Activated CD4-positive, alpha-beta T cell treated with anti-CD3 and anti-CD28 coated beads for 36 hours (primary cell): Measurements from ENCODE around the gene NCKAP5. TPM values are rescaled to one million over a fixed set of nuclear protein-coding genes. Genes with fewer than 3 reads are reported as not detected.

Experiments
- ATAC-seq: fragments of 200-7000 bp; cut with Tn5 transposase; one replicate; pipeline ENCODE4 v1.10.0; 2021; ENCODE audit warnings: mild to moderate bottlenecking, moderate library complexity
- CTCF ChIA-PET: fragments of 350-600 bp; sonication (Branson Sonifier 250); formaldehyde crosslinking; loops from one replicate; lab custom pipeline; 2021; ENCODE audit warnings: antibody characterized with exemption; lab: Charles Lee
- POLR2A ChIA-PET: fragments of 350-600 bp; sonication (Branson Sonifier 250); formaldehyde crosslinking; loops from one replicate; lab custom pipeline; 2021; ENCODE audit warnings: antibody characterized with exemption, inconsistent platforms; lab: Charles Lee
- DNase-seq: peaks from one replicate; pipeline ENCODE4 v3.0.0-alpha.2; 2020
- H3K27ac Mint-ChIP-seq: one replicate; pipeline ENCODE4 v1.8.0; 2021; ENCODE audit warnings: mixed read lengths
- H3K27me3 Mint-ChIP-seq: one replicate; pipeline ENCODE4 v1.8.0; 2021; ENCODE audit warnings: mixed read lengths
- H3K36me3 Mint-ChIP-seq: one replicate; pipeline ENCODE4 v1.8.0; 2021; ENCODE audit warnings: low read depth, mixed read lengths
- H3K4me1 Mint-ChIP-seq: one replicate; pipeline ENCODE4 v1.8.0; 2021; ENCODE audit warnings: mixed read lengths
- H3K4me3 Mint-ChIP-seq: one replicate; pipeline ENCODE4 v1.8.0; 2021; ENCODE audit warnings: mild to moderate bottlenecking, moderate library complexity, mixed read lengths
- H3K9me3 Mint-ChIP-seq: one replicate; pipeline ENCODE4 v1.8.0; 2021; ENCODE audit warnings: low read depth, mixed read lengths
- intact Hi-C, 2 experiments: fragments of 100-400 bp; cut with DNase I in 1 of 2; cut with micrococcal nuclease in 1 of 2; formaldehyde crosslinking; loops; one replicate each; pipeline versions ENCODE4 v1.14.2 to v1.15.1; 2022 to 2024; cut with DNase I, micrococcal nuclease
- total RNA-seq, 2 experiments: library from RNA; stranded (reverse); gene quantifications; one replicate each; pipeline ENCODE4 v1.2.3, GENCODE V29; 2021

NCKAP5 gene
- total RNA-seq, 2 experiments from 2014 or later: not detected

- intact Hi-C loops: no loop called here
- DNase-seq: no peak
- ChIA-PET POLR2A (interaction anchor here (0.7 kb wide), 1 partner anchor 614 kb away, joined by 3 read pairs; no protein-coding TSS in a partner anchor), CTCF (no interaction called here)
- Mint-ChIP-seq H3K9me3 (no peaks in the 10 kb centered on the region), H3K4me3 (no peak overlapping the region), H3K36me3 (no peaks in the 10 kb centered on the region), H3K27me3 (no peaks in the 10 kb centered on the region), H3K4me1 (no peaks in the 10 kb centered on the region), H3K27ac (no peak overlapping the region)
- ATAC-seq: no peak
Measured at GRCh38 chr2:132859590-132859989, 708.7 kb downstream of the NCKAP5 start.

DNA sequence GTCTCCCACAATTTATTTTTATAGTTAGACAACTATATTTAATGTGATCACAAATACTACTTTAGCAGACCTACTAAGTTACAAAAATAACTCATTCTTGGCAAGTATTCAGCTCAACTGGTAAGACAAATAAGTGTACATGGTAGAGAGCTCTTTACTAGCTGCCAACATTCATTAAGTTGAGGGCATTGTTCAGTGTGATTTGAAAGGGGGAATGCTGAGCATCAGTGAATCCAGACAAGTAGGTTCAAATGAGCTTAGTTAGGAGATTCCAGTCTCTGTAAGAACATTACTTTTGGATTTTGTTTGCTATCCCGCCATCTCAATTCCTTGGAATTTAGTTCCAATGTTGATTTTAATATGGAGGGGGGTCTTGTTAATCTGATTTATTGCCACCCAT, 710.9 kb downstream of the NCKAP5 start:
- POLR2A ChIA-PET: no interaction called here

GRCh38 chr2:132850688-132851087, 717.6 kb downstream of the NCKAP5 start:
- no peak for DNase-seq
- CTCF ChIA-PET: no interaction called here
- H3K36me3 Mint-ChIP-seq: no peaks in the 10 kb centered on the region
- H3K4me1 Mint-ChIP-seq: no peaks in the 10 kb centered on the region
- no peak overlapping the region for H3K4me3 Mint-ChIP-seq
- peaks cover 4% of the 10 kb centered on the region for H3K27me3 Mint-ChIP-seq
- no peak overlapping the region for H3K27ac Mint-ChIP-seq
- POLR2A ChIA-PET: no interaction called here
- no peaks in the 10 kb centered on the region for H3K9me3 Mint-ChIP-seq
- intact Hi-C loops: no loop called here
- ATAC-seq: no peak

More for the DNA sequence above, 710.9 kb downstream of the NCKAP5 start:
- no peaks in the 10 kb centered on the region for H3K27me3 Mint-ChIP-seq
- no peak for DNase-seq
- H3K27ac Mint-ChIP-seq: no peak overlapping the region
- intact Hi-C loops: no loop called here
- no peaks in the 10 kb centered on the region for H3K4me1 Mint-ChIP-seq
- no peak for ATAC-seq
- no peaks in the 10 kb centered on the region for H3K36me3 Mint-ChIP-seq
- H3K9me3 Mint-ChIP-seq: no peaks in the 10 kb centered on the region
- H3K4me3 Mint-ChIP-seq: no peak overlapping the region
- CTCF ChIA-PET: interaction anchor here (0.7 kb wide), 2 partner anchors 63 to 84 kb away, joined by 3 read pairs; no protein-coding TSS in a partner anchor

- intact Hi-C loops: no loop called here
- no peaks in the 10 kb centered on the region for H3K4me1 Mint-ChIP-seq
- no peak overlapping the region for H3K27ac Mint-ChIP-seq
- peaks cover 4% of the 10 kb centered on the region for H3K27me3 Mint-ChIP-seq
- no peak for ATAC-seq
- CTCF ChIA-PET: interaction anchor here (0.7 kb wide), 1 partner anchor 627 kb away, joined by 4 read pairs; no protein-coding TSS in a partner anchor
- no peaks in the 10 kb centered on the region for H3K36me3 Mint-ChIP-seq
- no peak for DNase-seq
- no peaks in the 10 kb centered on the region for H3K9me3 Mint-ChIP-seq
- POLR2A ChIA-PET: no interaction called here
- no peak overlapping the region for H3K4me3 Mint-ChIP-seq
Measured at GRCh38 chr2:132849118-132849517, 719.1 kb downstream of the NCKAP5 start.

- Mint-ChIP-seq H3K4me1 (no peaks in the 10 kb centered on the region), H3K9me3 (no peaks in the 10 kb centered on the region), H3K27ac (no peak overlapping the region), H3K4me3 (no peak overlapping the region), H3K36me3 (no peaks in the 10 kb centered on the region), H3K27me3 (peaks cover 2% of the 10 kb centered on the region)
- DNase-seq (no peak), ATAC-seq (no peak)
- intact Hi-C loops: no loop called here
- CTCF ChIA-PET: no interaction called here
- POLR2A ChIA-PET: no interaction called here
Measured at GRCh38 chr2:132845339-132845738, 722.9 kb downstream of the NCKAP5 start.

- ATAC-seq (no peak), DNase-seq (no peak)
- ChIA-PET CTCF (no interaction called here), POLR2A (no interaction called here)
- no peaks in the 10 kb centered on the region for H3K4me1 Mint-ChIP-seq
- no peaks in the 10 kb centered on the region for H3K36me3 Mint-ChIP-seq
- H3K4me3 Mint-ChIP-seq: no peak overlapping the region
- H3K27ac Mint-ChIP-seq: no peak overlapping the region
- peaks cover 2% of the 10 kb centered on the region for H3K27me3 Mint-ChIP-seq
- peaks cover 2% of the 10 kb centered on the region for H3K9me3 Mint-ChIP-seq
- intact Hi-C loops: no loop called here
Measured at GRCh38 chr2:132844585-132844984, 723.7 kb downstream of the NCKAP5 start.

GRCh38 chr2:132837769-132838168, 730.5 kb downstream of the NCKAP5 start:
- ATAC-seq (no peak), DNase-seq (no peak)
- Mint-ChIP-seq H3K4me3 (no peak overlapping the region), H3K27me3 (no peaks in the 10 kb centered on the region), H3K9me3 (peaks cover 14% of the 10 kb centered on the region), H3K4me1 (no peaks in the 10 kb centered on the region), H3K36me3 (no peaks in the 10 kb centered on the region), H3K27ac (no peak overlapping the region)
- ChIA-PET CTCF (no interaction called here), POLR2A (no interaction called here)
- intact Hi-C loops: no loop called here

DNA sequence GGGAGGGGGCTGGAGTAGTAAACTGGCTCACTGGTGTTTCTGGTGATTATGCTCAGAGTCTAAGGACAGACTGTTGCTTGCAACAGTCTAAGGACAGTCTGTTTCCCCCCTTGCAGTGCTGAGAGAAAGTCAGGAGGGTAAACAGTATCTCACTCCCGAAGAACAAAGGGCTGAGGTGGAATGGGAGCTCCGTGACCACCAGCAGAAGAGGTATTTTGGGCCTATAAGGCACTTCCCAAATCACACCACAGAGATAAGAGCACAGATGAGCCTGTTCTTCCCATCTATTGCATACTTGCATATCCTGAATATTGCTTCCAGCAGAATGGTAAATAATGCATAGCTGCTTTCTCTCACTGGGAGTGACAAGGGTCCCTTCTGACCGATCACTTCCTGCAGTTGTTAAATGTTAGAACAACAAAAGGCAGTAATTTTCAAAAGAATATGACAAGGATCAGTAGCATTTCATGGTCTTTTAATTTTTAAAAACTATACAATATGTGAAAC, 737.9 kb downstream of the NCKAP5 start:
- Mint-ChIP-seq H3K4me3 (no peak overlapping the region), H3K27me3 (no peaks in the 10 kb centered on the region), H3K9me3 (peaks cover 7% of the 10 kb centered on the region), H3K36me3 (no peaks in the 10 kb centered on the region), H3K4me1 (no peaks in the 10 kb centered on the region), H3K27ac (no peak overlapping the region)
- no peak for DNase-seq
- intact Hi-C loops: no loop called here
- ChIA-PET CTCF (no interaction called here), POLR2A (no interaction called here)
- no peak for ATAC-seq

DNA sequence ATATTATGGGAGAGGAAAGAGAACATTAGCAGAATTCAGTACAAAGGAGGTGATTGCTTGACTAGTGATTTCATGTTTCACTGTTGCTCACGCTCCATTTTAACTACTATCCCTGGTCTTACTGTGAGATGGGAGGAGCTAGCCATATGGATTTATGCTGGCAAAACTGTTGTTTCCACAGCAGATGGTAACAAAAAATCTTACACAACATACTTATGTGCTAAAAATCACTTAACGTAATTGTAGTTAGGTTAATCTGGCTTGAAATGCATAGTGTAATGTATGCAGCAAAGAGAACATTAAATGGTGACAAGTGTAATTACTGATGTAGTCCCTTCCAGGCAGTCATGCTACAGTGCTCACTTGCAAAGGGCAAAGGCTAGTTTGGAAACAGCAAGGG, 742.7 kb downstream of the NCKAP5 start:
- ATAC-seq: no peak
- no peak overlapping the region for H3K27ac Mint-ChIP-seq
- POLR2A ChIA-PET: no interaction called here

DNA sequence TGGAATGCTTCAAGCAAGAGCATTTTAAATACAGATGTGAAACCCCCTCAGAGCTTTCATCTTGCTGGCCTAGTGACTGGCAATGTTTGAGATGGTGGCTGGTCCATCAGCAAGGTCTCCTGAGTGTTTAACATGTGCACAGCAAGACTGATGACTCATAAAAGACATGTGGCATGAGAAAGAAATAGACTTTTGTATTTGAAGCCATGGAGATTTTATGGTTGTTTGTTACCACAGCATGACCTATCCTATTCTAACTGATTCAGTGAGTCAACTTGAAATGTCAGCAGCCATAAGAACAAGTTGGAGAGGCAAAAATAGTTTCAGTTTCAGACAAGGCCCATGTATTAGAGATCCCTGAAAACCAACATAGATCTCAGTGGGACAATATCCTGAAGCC, 743.5 kb downstream of the NCKAP5 start:
- Mint-ChIP-seq H3K4me1 (no peaks in the 10 kb centered on the region), H3K27me3 (no peaks in the 10 kb centered on the region), H3K4me3 (no peak overlapping the region), H3K36me3 (no peaks in the 10 kb centered on the region), H3K27ac (no peak overlapping the region), H3K9me3 (no peaks in the 10 kb centered on the region)
- ChIA-PET POLR2A (no interaction called here), CTCF (no interaction called here)
- DNase-seq (no peak), ATAC-seq (no peak)
- intact Hi-C loops: no loop called here

More for the DNA sequence above, 742.7 kb downstream of the NCKAP5 start:
- Mint-ChIP-seq H3K4me3 (no peak overlapping the region), H3K9me3 (no peaks in the 10 kb centered on the region), H3K36me3 (no peaks in the 10 kb centered on the region), H3K27me3 (no peaks in the 10 kb centered on the region), H3K4me1 (no peaks in the 10 kb centered on the region)
- intact Hi-C loops: no loop called here
- CTCF ChIA-PET: no interaction called here
- no peak for DNase-seq

- Mint-ChIP-seq H3K4me3 (no peak overlapping the region), H3K27ac (no peak overlapping the region), H3K27me3 (no peaks in the 10 kb centered on the region), H3K36me3 (no peaks in the 10 kb centered on the region), H3K9me3 (no peaks in the 10 kb centered on the region), H3K4me1 (no peaks in the 10 kb centered on the region)
- ChIA-PET CTCF (no interaction called here), POLR2A (no interaction called here)
- intact Hi-C loops: no loop called here
- DNase-seq (no peak), ATAC-seq (no peak)
Measured at GRCh38 chr2:132816234-132816633, 752.0 kb downstream of the NCKAP5 start.

DNA sequence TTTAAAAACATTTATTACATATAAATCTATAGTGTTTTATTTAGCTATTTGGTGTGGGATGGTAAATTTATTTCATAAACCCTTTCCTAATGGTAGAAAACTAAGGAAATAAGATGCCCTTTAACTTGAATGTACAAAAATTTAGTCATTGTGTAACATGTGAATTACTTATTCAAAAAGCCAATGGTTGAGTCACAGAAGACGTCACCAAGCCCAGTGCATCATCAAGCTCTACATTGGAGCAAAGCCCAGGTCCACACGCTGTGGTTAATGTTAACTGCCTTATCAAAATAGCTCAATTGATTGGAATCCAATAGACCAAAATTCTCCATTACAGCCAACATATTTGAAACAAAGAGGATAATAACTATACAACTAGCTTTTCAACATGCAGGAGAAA, 752.7 kb downstream of the NCKAP5 start:
- Mint-ChIP-seq H3K4me1 (no peaks in the 10 kb centered on the region), H3K36me3 (no peaks in the 10 kb centered on the region), H3K27me3 (no peaks in the 10 kb centered on the region), H3K4me3 (no peak overlapping the region), H3K27ac (no peak overlapping the region), H3K9me3 (peaks cover 2% of the 10 kb centered on the region)
- DNase-seq: no peak
- CTCF ChIA-PET: no interaction called here
- ATAC-seq: no peak
- POLR2A ChIA-PET: no interaction called here
- intact Hi-C loops: no loop called here
